Medulla oblongata (tissue), 1 donor: ENCODE results near the gene PRR14.

Source experiments
- DNase-seq: peaks from one replicate; pipeline ENCODE4 v3.0.0-alpha.2; 2015; ENCODE audit errors: extremely low spot score

Gene PRR14

DNA sequence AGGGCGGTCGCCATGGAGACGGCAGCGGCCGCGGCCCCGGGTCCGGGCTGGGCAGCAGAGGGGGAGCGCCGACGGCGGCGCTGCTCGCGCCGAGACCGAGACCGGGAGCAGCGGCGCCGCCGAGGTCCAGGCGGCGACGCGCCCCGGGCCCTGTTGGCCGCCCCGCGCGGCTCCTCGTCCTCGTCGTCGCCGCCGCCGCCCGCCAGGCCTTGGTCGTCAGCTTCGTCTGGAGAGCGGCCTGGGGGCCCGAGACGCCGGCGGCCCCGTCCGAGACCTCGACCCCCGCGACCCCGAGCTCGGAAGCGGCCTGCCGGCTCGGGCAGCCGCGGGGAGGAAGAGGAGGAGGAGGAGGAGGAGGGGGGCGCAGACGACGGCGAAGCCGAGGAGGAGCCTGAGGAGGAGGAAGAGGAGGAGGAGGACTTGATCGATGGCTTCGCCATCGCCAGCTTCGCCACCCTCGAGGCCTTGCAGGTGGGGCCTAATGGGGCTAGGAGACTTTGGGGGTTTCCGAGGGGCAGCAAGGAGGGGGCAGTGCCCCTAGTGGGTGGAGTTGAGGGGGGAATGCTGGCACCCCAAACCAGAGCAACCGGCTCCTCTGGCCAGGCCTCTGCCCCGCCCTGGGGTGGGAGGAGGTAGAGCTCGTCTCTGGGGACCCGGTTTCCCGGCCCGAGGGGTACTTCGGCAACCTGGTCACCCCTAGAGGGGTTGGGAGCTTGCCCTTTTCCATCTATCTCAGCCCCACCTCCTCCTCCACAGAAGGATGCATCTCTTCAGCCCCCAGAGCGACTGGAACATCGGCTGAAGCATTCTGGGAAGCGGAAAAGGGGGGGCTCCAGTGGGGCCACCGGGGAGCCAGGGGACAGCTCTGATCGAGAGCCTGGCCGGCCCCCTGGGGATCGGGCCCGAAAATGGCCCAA, 9.0 kb downstream of the PRR14 start:
- no peak for DNase-seq

DNA sequence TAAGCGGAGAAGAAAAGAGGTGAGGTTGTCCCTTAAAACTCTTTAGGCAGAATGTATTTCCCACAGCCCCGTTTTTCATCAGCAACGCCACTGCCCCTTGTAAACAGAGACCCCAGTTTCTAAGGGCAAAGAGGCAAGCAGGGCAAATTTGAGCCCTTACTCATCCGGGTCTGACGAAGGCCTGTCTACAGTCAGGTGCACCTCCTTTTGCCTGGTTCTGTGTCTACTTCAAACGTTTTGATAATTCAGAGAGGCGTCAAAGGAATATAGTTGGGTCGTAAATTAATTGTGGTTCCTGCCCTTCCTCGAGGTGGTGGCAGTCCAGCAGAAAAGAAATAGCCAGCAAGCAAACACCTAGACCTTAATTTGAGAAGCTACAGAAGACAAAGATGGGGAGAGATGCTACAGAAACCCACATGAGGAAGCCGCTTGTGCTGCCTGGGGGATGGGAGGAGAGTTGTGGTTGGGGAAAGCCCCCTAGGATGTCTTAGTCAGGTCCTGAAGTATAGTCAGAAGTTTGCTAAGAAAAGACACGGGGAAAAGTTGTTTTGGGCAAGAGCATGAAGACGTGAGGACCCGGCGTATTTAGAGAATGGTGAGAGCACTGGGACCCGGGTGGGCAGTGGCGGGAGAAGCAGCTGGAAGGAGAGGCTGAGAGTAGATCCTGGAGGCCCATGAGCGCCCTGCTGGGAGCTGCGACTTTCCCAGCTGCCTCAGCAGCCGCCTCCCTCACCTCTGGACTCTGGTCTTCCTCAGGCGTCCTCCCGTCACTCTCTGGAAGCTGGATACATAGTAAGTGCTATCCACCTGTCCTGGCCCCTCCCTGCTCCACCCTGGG, 9.9 kb downstream of the PRR14 start:
- DNase-seq, result no peak

DNA sequence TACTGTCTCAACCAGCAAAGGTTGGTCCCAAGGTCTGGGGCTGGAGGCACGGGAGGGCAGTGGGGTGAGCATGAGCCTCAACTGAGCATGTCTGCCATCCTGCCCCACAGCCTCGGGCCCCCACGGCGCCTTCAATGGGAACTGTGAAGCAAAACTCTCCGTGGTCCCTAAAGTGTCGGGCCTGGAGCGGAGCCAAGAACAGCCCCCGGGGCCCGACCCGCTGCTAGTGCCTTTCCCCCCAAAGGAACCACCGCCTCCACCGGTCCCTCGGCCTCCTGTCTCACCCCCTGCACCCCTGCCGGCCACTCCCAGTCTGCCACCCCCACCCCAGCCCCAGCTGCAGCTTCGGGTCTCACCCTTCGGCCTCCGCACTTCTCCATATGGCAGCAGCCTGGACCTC, 11.7 kb downstream of the PRR14 start:
- no peak for DNase-seq

DNA sequence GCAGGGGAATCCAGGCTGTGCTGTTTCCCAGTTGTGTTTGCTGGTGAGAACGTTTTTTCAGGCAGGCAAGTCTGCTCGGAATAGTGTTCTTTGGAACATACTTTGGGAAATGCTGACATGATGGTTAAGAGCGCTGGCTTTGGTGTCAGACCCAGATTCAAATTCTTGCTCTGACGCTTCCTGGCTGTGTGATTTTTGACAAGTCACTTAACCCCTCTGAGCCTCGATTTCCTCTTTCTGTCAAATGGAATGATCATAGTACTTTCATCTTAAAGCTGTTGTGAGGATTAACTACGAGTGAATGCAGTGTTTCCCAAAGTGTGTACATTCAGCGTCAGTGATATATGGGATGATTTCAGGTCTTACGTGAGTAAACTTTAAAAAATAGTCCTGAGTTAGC, 12.3 kb downstream of the PRR14 start:
- DNase-seq, result no peak

DNA sequence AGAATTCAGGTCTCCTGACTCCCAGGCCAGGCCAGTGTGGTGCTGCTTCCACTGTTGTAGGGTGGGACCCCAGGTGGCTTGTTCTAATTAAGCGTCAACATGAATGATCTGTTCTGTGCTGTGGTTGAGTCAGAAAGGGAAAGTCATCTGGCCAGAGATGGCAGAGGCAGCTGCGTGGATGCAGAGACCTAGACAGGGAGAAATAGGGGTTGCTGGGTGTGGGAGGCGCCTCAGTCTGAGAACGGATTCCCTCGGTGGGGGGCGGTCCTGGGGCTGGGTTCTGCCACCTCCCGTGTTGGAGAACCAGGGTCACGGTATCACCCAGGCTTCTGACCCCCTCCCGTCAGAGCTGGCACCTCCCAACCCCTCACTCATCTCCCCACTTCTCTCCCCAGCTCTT, 13.1 kb downstream of the PRR14 start:
- DNase-seq, result no peak

DNA sequence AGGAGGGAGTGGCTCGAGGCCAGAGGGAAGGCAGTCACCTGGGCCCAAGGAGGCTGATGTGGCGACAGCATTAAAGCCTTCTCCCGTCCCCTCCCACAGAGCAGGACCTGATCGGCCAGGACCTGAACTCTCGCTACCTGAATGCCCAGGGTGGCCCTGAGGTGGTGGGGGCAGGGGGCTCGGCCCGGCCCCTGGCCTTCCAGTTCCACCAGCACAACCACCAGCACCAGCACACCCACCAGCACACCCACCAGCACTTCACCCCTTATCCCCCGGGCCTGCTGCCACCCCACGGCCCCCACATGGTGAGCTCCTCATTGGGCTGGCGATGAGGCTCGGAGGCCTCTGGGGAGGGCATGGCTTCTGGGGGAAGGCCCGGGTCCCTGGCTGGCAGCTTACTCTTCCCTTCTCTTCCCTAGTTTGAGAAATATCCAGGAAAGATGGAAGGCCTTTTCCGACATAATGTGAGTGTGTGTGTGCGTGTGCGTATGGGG, 13.9 kb downstream of the PRR14 start:
- no peak for DNase-seq

DNA sequence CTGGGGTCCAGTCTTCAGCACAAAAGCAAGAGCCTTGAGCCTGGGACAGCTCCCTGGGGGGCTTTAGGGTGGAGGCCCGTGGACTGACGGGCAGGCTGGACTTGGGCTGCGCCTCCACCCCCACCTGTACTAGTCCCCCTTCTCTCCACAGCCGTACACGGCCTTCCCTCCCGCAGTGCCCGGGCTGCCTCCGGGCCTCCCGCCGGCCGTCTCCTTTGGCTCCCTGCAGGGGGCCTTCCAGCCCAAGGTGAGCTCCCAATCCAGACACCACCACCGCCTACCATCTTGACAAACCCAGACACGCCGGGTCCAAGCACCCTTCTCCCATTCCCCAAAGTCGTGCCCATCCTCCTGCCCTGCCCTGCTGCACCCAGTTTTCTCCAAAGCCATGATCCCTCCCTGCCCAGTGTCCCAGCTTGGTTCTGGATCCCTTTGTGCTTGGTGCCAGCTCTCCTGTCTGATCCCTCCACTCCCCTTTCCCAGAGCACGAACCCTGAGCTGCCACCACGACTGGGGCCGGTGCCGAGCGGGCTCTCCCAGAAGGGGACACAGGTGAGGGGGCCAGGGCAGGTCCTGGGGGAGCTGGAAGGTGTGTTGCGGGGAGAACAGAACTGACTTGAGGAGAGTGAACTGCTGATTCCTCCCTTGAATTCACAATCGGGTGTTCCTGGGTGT, 14.5 kb downstream of the PRR14 start:
- no peak for DNase-seq

DNA sequence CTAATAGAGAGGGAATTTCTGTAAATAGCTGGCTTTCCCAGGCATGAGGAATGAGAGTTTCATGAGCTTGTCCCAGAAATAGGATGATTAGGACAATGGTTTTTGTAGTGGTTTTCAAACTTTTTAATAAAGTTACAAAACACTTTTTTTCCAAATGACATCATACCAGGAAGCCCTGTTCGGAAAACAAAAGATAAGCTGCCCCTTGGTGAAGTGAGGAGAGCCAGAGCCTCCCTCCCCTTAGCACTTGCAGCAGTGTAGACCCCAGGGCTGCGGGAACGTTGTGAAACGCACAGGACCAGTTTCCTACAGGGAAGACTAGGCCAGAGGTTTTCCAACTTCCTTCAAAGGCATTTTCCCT, 15.1 kb downstream of the PRR14 start:
- no peak for DNase-seq

DNA sequence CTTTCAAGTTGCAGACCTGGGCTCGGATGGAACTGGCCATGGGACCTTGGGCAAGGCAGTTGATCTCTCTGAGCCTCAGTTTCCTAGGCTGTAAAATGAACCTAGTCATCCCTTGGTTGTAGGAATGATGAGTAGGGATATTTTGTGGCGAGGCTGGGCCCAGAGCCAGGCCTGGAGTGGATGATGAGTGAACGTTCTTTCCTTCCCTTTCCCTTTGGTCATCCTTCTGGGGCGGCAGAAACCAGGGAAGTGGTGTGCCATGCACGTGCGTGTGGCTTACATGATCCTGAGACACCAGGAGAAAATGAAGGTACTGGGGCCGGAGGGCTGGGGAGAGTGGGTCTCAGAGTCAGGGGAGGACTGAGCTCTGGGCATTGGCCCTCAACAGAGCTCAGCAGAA, 15.9 kb downstream of the PRR14 start:
- no peak for DNase-seq

DNA sequence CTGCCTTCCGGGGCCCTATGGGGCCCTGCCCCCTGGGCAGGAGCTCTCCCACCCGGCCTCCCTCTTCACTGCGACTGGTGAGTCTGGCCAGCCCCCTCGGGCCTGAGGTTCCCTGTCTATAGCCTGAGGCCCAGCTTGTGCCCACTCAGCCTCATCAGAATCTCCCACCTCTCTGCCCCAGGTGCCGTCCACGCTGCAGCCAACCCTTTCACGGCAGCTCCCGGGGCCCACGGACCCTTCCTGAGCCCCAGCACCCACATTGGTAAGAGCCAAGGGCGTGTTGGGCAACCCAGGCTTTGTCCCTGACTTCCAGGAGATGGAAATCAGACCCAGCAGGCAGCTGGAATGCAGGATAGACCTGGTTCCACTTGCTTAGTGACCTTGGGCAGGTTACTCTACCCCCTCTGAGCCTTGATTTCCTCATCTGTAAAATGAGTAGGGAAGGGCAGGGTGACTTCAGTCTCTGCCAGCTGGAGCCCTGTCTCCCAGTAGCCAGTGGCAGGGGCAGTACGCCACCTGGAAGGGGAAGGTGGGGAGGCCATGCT, 16.7 kb downstream of the PRR14 start:
- no peak for DNase-seq

DNA sequence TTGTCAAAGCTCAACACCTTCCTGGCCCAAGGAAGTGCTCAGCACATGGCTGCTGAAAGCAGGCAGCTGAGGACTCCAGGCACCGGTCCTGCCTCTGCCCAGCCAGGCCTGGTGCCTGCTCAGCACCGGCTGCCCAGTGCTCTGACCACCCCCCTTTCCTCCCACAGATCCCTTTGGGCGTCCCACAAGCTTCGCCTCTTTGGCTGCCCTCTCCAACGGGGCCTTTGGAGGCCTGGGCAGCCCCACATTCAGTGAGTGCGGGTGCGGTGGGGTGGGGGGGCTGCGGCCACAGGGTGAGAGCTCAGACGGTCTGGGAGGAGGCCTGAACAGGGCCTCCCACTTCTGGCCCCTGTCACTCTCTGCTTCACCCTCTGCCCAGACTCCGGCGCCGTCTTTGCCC, 17.6 kb downstream of the PRR14 start:
- DNase-seq, result no peak

DNA sequence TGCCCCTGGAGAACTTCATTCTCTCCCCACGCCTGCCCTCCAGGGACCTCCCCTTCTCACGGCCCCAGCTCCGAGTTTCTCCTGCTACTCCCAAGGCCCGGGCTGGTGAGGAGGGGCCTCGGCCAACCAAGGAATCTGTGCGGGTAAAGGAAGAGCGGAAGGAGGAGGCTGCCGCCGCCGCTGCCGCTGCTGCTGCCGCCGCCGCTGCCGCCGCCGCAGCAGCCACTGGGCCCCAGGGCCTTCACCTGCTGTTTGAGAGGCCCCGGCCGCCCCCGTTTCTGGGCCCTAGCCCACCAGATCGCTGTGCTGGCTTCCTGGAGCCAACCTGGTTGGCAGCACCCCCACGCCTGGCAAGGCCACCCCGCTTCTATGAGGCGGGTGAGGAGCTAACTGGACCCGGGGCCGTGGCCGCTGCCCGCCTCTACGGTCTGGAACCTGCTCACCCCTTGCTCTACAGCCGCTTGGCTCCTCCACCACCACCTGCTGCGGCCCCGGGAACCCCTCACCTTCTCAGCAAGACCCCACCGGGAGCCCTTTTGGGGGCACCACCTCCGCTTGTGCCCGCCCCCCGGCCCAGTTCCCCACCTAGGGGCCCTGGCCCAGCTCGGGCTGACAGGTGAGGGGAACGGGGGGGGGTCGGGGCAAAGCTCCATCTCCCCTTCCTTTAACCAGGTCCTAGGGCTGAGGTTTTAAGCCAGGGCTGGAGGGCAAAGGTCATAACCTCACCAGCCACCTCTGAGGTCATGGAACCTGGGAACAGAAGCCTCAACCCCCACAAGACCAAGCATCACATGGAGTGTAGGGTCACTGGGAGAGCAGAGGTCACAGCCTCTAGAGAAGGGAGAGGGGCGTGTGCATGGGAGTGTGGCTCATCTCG, 18.5 kb downstream of the PRR14 start:
- DNase-seq, result no peak

DNA sequence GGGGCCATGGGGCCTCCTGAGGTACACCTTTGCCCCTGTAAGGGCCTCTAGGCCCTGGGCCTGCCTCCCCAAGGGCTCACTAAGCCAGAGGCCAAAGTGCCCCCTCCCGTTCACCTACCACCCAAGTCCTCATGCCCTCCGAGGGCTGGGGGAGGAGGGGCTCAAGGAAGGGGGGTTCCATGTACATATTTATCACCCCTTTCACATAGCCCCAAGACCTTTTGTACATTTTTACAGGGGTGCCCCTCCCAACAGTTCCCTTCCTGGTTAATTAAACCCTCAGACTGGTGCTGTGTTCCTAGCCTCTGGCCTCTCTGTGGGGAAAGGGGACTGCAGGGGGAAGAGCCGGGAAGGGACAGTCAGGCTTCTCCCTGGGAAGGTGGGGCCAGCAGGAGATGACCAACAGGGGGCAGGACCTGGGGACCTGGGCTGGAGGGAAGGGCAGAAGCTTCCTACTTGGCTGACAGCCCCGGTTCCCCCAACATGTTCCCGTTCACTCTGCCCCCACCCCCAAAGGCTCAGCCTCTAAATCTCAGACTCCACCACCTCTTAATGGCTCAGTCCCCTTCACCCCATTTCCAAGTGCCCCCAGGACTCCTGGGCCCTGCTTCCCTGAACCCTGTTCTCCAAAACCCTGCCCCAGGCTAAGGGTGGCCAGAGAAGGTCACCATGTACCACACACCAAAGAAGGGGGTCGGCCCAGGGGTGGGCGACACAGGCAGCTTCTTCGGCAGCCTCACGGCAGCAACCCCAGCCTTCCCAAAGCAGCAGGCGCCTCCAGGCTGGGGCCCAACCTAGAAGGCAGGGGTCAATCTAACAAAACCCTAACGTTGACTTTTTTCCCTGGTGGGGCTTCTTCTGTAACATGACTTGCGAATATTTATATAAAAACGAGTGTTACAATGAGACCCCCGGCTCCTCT, 19.4 kb downstream of the PRR14 start:
- DNase-seq, result no peak

DNA sequence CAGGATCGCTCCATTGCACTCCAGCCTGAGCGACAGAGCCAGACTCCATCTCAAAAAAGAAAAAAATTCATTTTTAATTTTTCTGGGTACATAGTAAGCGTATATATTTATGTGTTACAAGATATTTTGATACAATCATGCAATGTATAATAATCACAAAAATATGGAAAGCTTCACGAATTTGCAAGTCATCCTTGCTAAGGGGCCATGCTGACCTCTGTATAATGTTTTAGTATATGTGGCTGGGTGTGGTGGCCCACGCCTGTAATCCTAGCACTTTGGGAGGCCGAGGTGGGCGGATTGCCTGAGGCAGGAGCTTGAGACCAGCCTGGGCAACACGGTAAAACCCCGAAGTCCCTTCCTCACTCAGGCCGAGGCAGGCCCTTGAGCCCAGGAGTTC, 24.4 kb downstream of the PRR14 start:
- no peak for DNase-seq

DNA sequence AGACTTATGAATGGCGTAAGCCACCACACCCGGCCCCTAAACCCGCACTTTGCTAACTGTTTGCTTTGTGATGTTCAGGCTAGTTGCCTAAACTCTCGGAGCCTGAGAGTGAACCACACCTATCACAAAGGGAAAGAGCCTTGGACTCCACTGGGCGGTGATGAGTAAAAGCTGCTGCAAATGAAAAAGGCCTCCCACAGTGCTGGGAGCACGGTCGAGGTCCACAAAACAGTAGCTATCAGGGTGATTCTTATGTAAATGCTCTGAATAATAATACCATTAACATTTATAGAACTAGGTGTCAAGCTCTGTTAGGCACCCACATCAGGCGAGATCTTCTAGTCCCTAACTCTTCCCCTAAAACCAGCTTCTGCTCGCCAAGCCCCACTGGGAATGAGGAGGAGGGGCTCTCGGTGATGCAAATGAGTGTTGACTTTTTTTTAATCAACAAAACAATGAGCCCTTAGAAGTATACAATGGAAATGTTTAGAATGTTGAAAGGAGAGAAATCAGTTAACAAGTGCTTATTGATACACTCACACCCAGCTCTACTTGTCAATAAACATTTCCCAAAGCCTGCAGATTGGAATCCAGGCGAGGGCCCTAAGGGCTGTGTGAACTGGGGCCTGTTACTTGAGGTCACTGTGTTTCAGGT, 27.3 kb downstream of the PRR14 start:
- no peak for DNase-seq

DNA sequence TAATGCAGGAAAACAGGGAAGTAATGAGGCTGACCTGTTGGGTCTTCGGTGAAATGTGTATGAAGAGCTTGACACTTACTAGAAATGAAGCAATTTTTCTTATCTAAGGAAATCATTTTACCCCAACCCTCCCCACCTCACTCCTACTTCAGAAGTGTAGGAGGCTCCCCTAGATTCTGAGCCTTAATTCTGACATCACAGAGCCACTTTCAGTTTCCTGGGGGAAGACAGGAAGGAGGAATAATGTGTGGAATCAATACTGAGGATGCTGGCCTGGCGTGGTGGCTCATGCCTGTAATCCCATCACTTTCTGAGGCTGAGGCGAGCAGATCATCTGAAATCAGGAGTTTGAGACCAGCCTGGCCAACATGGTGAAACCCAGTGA, 27.8 kb downstream of the PRR14 start:
- DNase-seq, result no peak

DNA sequence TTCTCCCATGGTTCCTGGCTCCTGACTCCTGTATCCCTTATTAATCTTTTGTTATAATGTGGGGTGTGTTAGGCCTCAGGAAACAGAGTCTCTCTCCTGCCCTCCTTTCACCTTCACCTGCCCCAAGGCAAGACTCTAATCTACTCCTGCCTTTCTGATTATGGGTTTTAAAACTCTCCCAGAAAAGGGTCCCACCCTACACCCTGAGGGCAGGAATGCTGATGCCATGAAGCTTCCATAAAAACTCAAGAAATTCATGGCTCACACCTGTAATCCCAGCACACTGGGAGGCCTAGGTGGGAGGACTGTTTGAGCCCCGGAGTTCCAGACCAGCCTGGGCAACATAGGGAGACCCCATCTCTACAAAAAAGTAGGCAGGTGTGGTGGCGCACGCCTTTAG, 29.6 kb downstream of the PRR14 start:
- DNase-seq, result no peak

DNA sequence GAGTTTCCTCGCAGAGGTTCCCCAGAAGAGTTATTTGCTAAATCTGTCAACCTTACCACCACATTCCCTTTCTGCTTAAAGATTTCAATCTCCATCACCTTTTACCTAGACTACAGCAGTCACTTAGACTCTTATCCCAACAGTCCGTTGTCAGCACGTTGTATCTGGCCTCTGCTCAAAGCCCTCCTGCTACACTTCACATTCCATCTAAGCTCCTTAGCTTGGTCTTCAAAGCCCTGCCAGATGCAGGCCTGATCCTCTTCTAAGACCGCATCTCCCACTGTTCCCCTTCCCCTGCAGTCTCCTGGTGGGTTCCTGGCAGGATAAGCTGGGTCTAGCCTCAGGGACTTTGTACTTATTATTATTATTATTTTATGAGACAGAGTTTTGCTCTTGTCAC, 37.9 kb downstream of the PRR14 start:
- no peak for DNase-seq

DNA sequence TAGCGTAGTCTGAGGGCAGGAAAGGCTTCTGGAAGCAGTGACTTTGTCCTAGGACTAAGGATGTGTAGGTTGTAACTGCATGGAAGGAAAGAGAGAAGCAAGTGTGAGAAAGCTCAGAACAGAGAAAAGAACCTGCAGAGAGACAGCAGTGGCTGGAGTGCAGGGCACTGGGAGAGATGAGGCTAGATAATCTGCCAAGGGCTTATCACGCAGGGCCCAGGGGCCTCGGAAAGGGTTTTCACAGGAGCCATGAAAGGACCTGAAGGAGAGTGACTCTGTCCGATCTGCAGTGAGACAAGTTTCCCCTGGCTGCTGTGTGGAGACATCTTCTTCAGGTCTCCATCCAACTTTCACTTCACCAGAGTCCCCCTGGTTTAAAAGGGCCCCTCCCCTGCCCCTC, 41.1 kb downstream of the PRR14 start:
- DNase-seq, result no peak
